Type B pancreatic cell (in vitro differentiated cells): ENCODE measurements around the gene RUNX1. TPM values are rescaled to one million over a fixed set of nuclear protein-coding genes. Genes with fewer than 3 reads are reported as not detected.

Experiments used
- DNase-seq: peaks from one replicate; pipeline ENCODE4 v3.0.0; 2021; ENCODE audit warnings: mixed read lengths; ENCODE audit not compliant: unreplicated experiment; ENCODE audit errors: extremely low spot score
- H3K27ac Mint-ChIP-seq: 2 replicates; pipeline ENCODE4 v1.8.0; 2021; ENCODE audit warnings: mild to moderate bottlenecking, mixed read lengths
- H3K27me3 Mint-ChIP-seq: 2 replicates; pipeline ENCODE4 v1.8.0; 2021; ENCODE audit warnings: mixed read lengths
- H3K36me3 Mint-ChIP-seq: 2 replicates; pipeline ENCODE4 v1.8.0; 2021; ENCODE audit warnings: mixed read lengths
- H3K4me1 Mint-ChIP-seq: one replicate; pipeline ENCODE4 v1.8.0; 2021; ENCODE audit warnings: mixed read lengths; ENCODE audit not compliant: unreplicated experiment
- H3K4me3 Mint-ChIP-seq: 2 replicates; pipeline ENCODE4 v1.8.0; 2021; ENCODE audit warnings: mild to moderate bottlenecking, mixed read lengths
- H3K9me3 Mint-ChIP-seq: 2 replicates; pipeline ENCODE4 v1.8.0; 2021; ENCODE audit warnings: mixed read lengths
- CTCF ChIP-seq: fragments of 200-600 bp; sonication (generic); conservative IDR thresholded peaks from 2 replicates; pipeline ENCODE4 v1.5.0; 2021; ENCODE audit warnings: antibody characterized with exemption, mild to moderate bottlenecking
- total RNA-seq: library from RNA; stranded (reverse); gene quantifications from 2 replicates; pipeline ENCODE4 v1.2.1, GENCODE V29; 2021; ENCODE audit warnings: low replicate concordance

RUNX1 gene
- total RNA-seq, 1 donor from 2014 or later, result 11.9 TPM

DNA sequence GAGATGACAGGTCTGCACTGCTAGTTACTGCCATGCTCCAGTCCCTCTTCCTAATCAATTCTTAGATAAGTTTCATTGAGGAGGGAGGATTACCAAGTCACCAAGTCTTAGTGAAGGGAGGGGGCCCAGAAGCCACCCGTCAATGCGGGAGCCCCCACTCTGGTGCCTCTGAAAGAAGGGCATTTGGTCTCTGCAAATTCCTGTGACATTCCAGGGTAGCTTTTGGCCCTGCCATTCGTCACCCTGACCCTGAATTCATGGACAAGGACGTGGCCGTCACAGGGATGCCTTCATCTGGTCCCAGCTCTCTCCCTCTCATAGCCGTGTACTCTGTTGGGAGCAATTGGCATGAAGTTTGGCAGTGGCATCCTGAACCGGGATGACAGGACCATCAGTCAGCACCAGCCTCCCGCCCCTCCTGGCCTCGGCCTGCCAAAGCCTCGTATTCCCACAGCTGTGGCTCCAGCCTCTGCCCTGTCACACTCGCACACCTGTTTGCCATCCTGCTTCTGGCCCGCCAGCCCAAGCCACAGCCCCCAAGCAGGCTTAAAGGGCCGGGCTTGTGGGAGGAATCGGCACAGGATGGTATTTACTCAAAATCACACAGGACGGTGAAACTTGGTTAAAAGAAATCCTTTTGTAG, 229.6 kb downstream of the RUNX1 start:
- DNase-seq, result no peak
- TF ChIP-seq CTCF, result no peak
- no peak overlapping the region for H3K4me3 Mint-ChIP-seq
- H3K4me1 Mint-ChIP-seq, result peaks cover 30% of the 10 kb centered on the region
- peaks cover 22% of the 10 kb centered on the region for H3K36me3 Mint-ChIP-seq
- H3K27me3 Mint-ChIP-seq, result peaks cover 24% of the 10 kb centered on the region
- H3K9me3 Mint-ChIP-seq, result no peaks in the 10 kb centered on the region
- H3K27ac Mint-ChIP-seq, result no peak overlapping the region

- Mint-ChIP-seq H3K4me1 (peaks cover 33% of the 10 kb centered on the region), H3K4me3 (peak overlapping the region; percentile 55), H3K9me3 (no peaks in the 10 kb centered on the region), H3K27me3 (peaks cover 24% of the 10 kb centered on the region), H3K27ac (peak overlapping the region; percentile 53), H3K36me3 (peaks cover 22% of the 10 kb centered on the region)
- no peak for DNase-seq
- no peak for TF ChIP-seq CTCF
Measured at GRCh38 chr21:34818662-34819158, 230.4 kb downstream of the RUNX1 start.

DNA sequence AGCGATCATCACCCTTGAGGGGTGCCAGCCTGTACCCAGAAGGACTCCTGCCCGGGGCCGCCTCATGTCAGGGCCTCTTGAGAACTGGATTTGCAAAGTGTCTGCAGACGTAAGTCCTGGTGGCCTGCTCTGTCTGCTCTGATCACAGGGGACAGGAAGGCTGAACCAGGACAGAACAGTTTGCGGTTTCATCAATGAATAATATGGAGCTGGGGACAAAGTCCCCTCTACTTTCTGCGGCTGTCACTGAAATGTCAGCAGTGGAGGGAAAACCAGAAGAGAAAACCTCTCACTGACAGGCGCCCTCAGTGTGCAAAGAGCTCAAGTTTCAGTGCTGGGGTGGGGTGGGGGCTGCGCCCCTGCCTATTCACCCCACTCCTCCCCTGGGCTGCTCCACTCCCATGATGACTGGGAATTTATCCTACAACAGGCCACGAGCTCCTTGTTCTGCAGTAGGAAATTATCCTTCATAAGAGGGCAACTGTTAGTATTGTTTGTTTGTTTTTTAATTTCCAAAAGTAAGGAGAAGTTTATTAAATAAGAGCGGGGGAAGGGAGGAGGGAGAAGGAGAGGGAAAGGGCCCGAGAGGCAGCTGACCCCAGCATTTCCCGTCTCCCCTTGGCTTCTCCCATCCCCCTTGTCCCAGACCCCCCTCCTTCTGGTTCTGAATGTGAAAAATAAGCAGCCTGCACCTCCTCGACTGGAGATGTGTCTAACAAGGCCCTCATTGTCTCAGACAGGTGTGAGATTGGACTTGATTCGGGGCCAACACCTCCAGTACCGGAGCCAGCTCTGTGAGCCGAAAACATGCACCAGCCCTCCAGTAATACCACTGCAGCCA, 231.1 kb downstream of the RUNX1 start:
- TF ChIP-seq CTCF, result no peak
- H3K27ac Mint-ChIP-seq, result peak overlapping the region; percentile 6
- DNase-seq, result no peak
- peaks cover 38% of the 10 kb centered on the region for H3K4me1 Mint-ChIP-seq
- peak overlapping the region; percentile 55 for H3K4me3 Mint-ChIP-seq
- peaks cover 20% of the 10 kb centered on the region for H3K36me3 Mint-ChIP-seq
- no peaks in the 10 kb centered on the region for H3K9me3 Mint-ChIP-seq
- H3K27me3 Mint-ChIP-seq, result peaks cover 27% of the 10 kb centered on the region

- peaks cover 13% of the 10 kb centered on the region for H3K36me3 Mint-ChIP-seq
- no peak overlapping the region for H3K4me3 Mint-ChIP-seq
- no peaks in the 10 kb centered on the region for H3K9me3 Mint-ChIP-seq
- DNase-seq, result no peak
- peaks cover 34% of the 10 kb centered on the region for H3K27me3 Mint-ChIP-seq
- no peak for TF ChIP-seq CTCF
- peaks cover 57% of the 10 kb centered on the region for H3K4me1 Mint-ChIP-seq
- no peak overlapping the region for H3K27ac Mint-ChIP-seq
Measured at GRCh38 chr21:34815831-34816705, 233.0 kb downstream of the RUNX1 start.

DNA sequence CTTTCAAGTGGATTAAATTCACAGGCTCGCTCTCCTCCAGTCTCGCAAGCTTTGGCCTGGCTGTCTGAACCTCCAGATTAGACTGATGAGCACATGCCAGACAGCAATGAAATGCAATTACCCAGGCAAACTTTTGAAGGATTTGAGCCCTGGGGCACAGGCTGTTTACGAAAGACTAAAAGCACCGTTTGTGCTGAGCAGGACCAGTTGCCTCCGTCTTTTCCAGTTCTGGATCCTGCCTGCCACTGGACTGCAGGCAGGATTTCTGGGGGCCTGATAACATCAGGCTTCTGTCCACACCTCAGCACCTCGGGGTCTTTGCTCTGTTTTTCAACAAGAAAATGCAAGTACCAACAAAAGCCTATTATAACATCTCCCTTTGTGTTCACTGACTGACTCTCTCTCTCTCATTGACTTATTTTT, 234.6 kb downstream of the RUNX1 start:
- DNase-seq, result no peak
- H3K36me3 Mint-ChIP-seq, result peaks cover 13% of the 10 kb centered on the region
- H3K9me3 Mint-ChIP-seq, result no peaks in the 10 kb centered on the region
- H3K27me3 Mint-ChIP-seq, result peaks cover 37% of the 10 kb centered on the region
- peaks cover 60% of the 10 kb centered on the region for H3K4me1 Mint-ChIP-seq
- TF ChIP-seq CTCF, result no peak
- H3K4me3 Mint-ChIP-seq, result no peak overlapping the region
- peak overlapping the region; percentile 6 for H3K27ac Mint-ChIP-seq
